Mesothelial cell of epicardium (in vitro differentiated cells): Measurements from ENCODE around the gene LRIG1. TPM values are rescaled to one million over a fixed set of nuclear protein-coding genes. Genes with fewer than 3 reads are reported as not detected.

ENCODE experiments used
- DNase-seq, 2 experiments: peaks; one replicate each; pipeline ENCODE4 v3.0.0; 2021; ENCODE audit warnings: low spot score in 2 of 2; ENCODE audit not compliant: unreplicated experiment in 2 of 2
- H3K27ac Mint-ChIP-seq: 2 replicates; pipeline ENCODE4 v1.8.0; 2021; ENCODE audit warnings: mixed read lengths
- H3K27me3 Mint-ChIP-seq: 2 replicates; pipeline ENCODE4 v1.8.0; 2021; ENCODE audit warnings: low read depth, mixed read lengths
- H3K36me3 Mint-ChIP-seq: 2 replicates; pipeline ENCODE4 v1.8.0; 2021; ENCODE audit warnings: mixed read lengths
- H3K4me1 Mint-ChIP-seq: 2 replicates; pipeline ENCODE4 v1.8.0; 2021; ENCODE audit warnings: mixed read lengths
- H3K4me3 Mint-ChIP-seq: 2 replicates; pipeline ENCODE4 v1.8.0; 2021; ENCODE audit warnings: mild to moderate bottlenecking, moderate library complexity, mixed read lengths
- H3K9me3 Mint-ChIP-seq: 2 replicates; pipeline ENCODE4 v1.8.0; 2021; ENCODE audit warnings: mixed read lengths
- CTCF ChIP-seq: fragments of 200-600 bp; sonication (generic); IDR thresholded peaks from one replicate; pipeline ENCODE4 v1.5.0; 2021; ENCODE audit warnings: antibody characterized with exemption; ENCODE audit not compliant: unreplicated experiment
- total RNA-seq: library from RNA; stranded (reverse); gene quantifications from 3 replicates; pipeline ENCODE4 v1.2.1, GENCODE V29; 2021

Gene LRIG1
- total RNA-seq, 1 donor from 2014 or later: 5.5 TPM

- Mint-ChIP-seq H3K27ac (no peak overlapping the region), H3K4me3 (no peak overlapping the region), H3K27me3 (no peaks in the 10 kb centered on the region), H3K4me1 (peaks cover 5% of the 10 kb centered on the region), H3K9me3 (no peaks in the 10 kb centered on the region), H3K36me3 (no peaks in the 10 kb centered on the region)
- no peak for DNase-seq
- TF ChIP-seq CTCF: no peak
Measured at GRCh38 chr3:66404903-66405700, 95.7 kb downstream of the LRIG1 start.

GRCh38 chr3:66404197-66404596 lies 96.6 kb downstream of the LRIG1 start:
- DNase-seq: no peak
- no peaks in the 10 kb centered on the region for H3K27me3 Mint-ChIP-seq
- H3K4me3 Mint-ChIP-seq: no peak overlapping the region
- no peaks in the 10 kb centered on the region for H3K36me3 Mint-ChIP-seq
- no peak overlapping the region for H3K27ac Mint-ChIP-seq
- no peak for TF ChIP-seq CTCF
- H3K9me3 Mint-ChIP-seq: no peaks in the 10 kb centered on the region
- peaks cover 5% of the 10 kb centered on the region for H3K4me1 Mint-ChIP-seq

GRCh38 chr3:66403323-66403990 lies 97.4 kb downstream of the LRIG1 start:
- TF ChIP-seq CTCF: no peak
- Mint-ChIP-seq H3K27ac (no peak overlapping the region), H3K36me3 (no peaks in the 10 kb centered on the region), H3K4me1 (peaks cover 5% of the 10 kb centered on the region), H3K4me3 (no peak overlapping the region), H3K27me3 (no peaks in the 10 kb centered on the region), H3K9me3 (no peaks in the 10 kb centered on the region)
- DNase-seq: no peak

GRCh38 chr3:66402596-66403290 lies 98.1 kb downstream of the LRIG1 start:
- TF ChIP-seq CTCF: no peak
- no peak overlapping the region for H3K4me3 Mint-ChIP-seq

GRCh38 chr3:66401675-66402491 lies 98.9 kb downstream of the LRIG1 start:
- no peak for TF ChIP-seq CTCF
- no peak for DNase-seq
- H3K27me3 Mint-ChIP-seq: no peaks in the 10 kb centered on the region
- H3K9me3 Mint-ChIP-seq: no peaks in the 10 kb centered on the region
- no peaks in the 10 kb centered on the region for H3K36me3 Mint-ChIP-seq
- no peak overlapping the region for H3K27ac Mint-ChIP-seq
- no peaks in the 10 kb centered on the region for H3K4me1 Mint-ChIP-seq
- H3K4me3 Mint-ChIP-seq: no peak overlapping the region

More at GRCh38 chr3:66402596-66403290, 98.1 kb downstream of the LRIG1 start:
- H3K27ac Mint-ChIP-seq: no peak overlapping the region
- peaks cover 2% of the 10 kb centered on the region for H3K4me1 Mint-ChIP-seq
- DNase-seq: no peak
- no peaks in the 10 kb centered on the region for H3K9me3 Mint-ChIP-seq
- H3K36me3 Mint-ChIP-seq: no peaks in the 10 kb centered on the region
- H3K27me3 Mint-ChIP-seq: no peaks in the 10 kb centered on the region
